ENCODE data around the gene CD58. TPM values are rescaled to one million over a fixed set of nuclear protein-coding genes. Genes with fewer than 3 reads are reported as not detected.

The CD58 gene
- polyA plus RNA-seq, 3 donors, result 81.0 to 168 (median 128) TPM

GRCh38 chr1:116534014-116534739, 36.6 kb downstream of the CD58 start:
- 97% methylated on average over 26 of the region's 45 CpGs for WGBS (ENCODE audit: insufficient coverage)
- intact Hi-C loops (cut with micrococcal nuclease), result loop anchor here in 1 of 2 donors (10.0 kb wide), 1 partner anchor 159 kb away; the partner anchor contains the start of gene ATP1A1

GRCh38 chr1:116533429-116533820, 37.4 kb downstream of the CD58 start:
- Histone ChIP-seq H3K4me1 (ENCODE audit: control insufficient read depth in 1 of 2, insufficient read depth in 2 of 2, low read length in 2 of 2) (peaks cover 33 to 41% of the 10 kb centered on the region in 2 donors), H3K27ac (ENCODE audit: low read depth in 1 of 2, low read length in 2 of 2) (peak overlapping the region in 1 of 2 donors; percentile 83), H3K9ac (ENCODE audit: insufficient read depth, low read length, poor library complexity, severe bottlenecking) (no peak overlapping the region), H3K27me3 (ENCODE audit: control insufficient read depth in 2 of 2, insufficient read depth in 2 of 2, low read length in 2 of 2) (no peaks in the 10 kb centered on the region), H4K20me1 (ENCODE audit: insufficient read depth, low read length) (peaks cover 3% of the 10 kb centered on the region), H3K79me2 (ENCODE audit: insufficient read depth, low read length) (peaks cover 22% of the 10 kb centered on the region), H3K4me3 (replicated peaks in 1 of 3; ENCODE audit: low read depth in 2 of 3, low read length in 3 of 3) (no peak overlapping the region), H3K4me2 (replicated peaks; ENCODE audit: extremely low read depth, low read length, poor library complexity, severe bottlenecking) (no peak overlapping the region), H3K36me3 (replicated peaks in 1 of 2; ENCODE audit: control insufficient read depth in 1 of 2, insufficient read depth in 2 of 2, low read length in 2 of 2) (peaks cover 33 to 65% of the 10 kb centered on the region in 2 donors), H3K9me3 (replicated peaks in 1 of 2; ENCODE audit: control insufficient read depth in 1 of 2, insufficient read depth in 1 of 2, low read length in 2 of 2) (no peaks in the 10 kb centered on the region), H2AFZ (ENCODE audit: insufficient read depth, low read depth, low read length, poor library complexity, severe bottlenecking) (no peak overlapping the region)
- Mint-ChIP-seq H3K9me3 (peaks cover 0 to 5% (median 0%) of the 10 kb centered on the region in 7 donors), H3K4me1 (peaks cover 37% of the 10 kb centered on the region), H3K27me3 (ENCODE audit: low read depth in 3 of 3) (peaks cover 0 to 2% (median 0%) of the 10 kb centered on the region in 3 donors), H3K27ac (peak overlapping the region; percentile 86 to 97 (median 93)), H3K36me3 (peaks cover 62 to 69% of the 10 kb centered on the region in 2 donors), H3K4me3 (no peak overlapping the region)
- intact Hi-C loops (cut with micrococcal nuclease), result loop anchor here in 1 of 2 donors (2.0 to 10.0 kb wide), 2 partner anchors 15 to 159 kb away; partner anchors contain the start of gene ATP1A1
- no peak for DNase-seq
- no CpG with 5 or more reads among the region's 3 CpGs for WGBS (ENCODE audit: insufficient coverage)
- TF ChIP-seq, protein P1, sequence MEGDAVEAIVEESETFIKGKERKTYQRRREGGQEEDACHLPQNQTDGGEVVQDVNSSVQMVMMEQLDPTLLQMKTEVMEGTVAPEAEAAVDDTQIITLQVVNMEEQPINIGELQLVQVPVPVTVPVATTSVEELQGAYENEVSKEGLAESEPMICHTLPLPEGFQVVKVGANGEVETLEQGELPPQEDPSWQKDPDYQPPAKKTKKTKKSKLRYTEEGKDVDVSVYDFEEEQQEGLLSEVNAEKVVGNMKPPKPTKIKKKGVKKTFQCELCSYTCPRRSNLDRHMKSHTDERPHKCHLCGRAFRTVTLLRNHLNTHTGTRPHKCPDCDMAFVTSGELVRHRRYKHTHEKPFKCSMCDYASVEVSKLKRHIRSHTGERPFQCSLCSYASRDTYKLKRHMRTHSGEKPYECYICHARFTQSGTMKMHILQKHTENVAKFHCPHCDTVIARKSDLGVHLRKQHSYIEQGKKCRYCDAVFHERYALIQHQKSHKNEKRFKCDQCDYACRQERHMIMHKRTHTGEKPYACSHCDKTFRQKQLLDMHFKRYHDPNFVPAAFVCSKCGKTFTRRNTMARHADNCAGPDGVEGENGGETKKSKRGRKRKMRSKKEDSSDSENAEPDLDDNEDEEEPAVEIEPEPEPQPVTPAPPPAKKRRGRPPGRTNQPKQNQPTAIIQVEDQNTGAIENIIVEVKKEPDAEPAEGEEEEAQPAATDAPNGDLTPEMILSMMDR (IDR thresholded peaks at IDR 0.05), result no peak

More at GRCh38 chr1:116534014-116534739, 36.6 kb downstream of the CD58 start:
- peak overlapping the region in 6 of 7 donors; percentile 83 to 97 (median 94) for H3K27ac Mint-ChIP-seq
- H3K4me3 Mint-ChIP-seq, result no peak overlapping the region
- no peaks in the 10 kb centered on the region for H3K27me3 ChIP-seq (ENCODE audit: control insufficient read depth in 2 of 2, insufficient read depth in 2 of 2, low read length in 2 of 2)
- H3K4me1 Mint-ChIP-seq, result peaks cover 45% of the 10 kb centered on the region
- no peak overlapping the region for H3K9ac ChIP-seq (ENCODE audit: insufficient read depth, low read length, poor library complexity, severe bottlenecking)
- H3K36me3 ChIP-seq (replicated peaks in 1 of 2; ENCODE audit: control insufficient read depth in 1 of 2, insufficient read depth in 2 of 2, low read length in 2 of 2), result peaks cover 33 to 63% of the 10 kb centered on the region in 2 donors
- H3K36me3 Mint-ChIP-seq, result peaks cover 62 to 69% of the 10 kb centered on the region in 2 donors
- no peak overlapping the region for H3K4me2 ChIP-seq (replicated peaks; ENCODE audit: extremely low read depth, low read length, poor library complexity, severe bottlenecking)
- no peaks in the 10 kb centered on the region for H3K9me3 ChIP-seq (replicated peaks in 1 of 2; ENCODE audit: control insufficient read depth in 1 of 2, insufficient read depth in 1 of 2, low read length in 2 of 2)
- peaks cover 0 to 2% (median 0%) of the 10 kb centered on the region in 3 donors for H3K27me3 Mint-ChIP-seq (ENCODE audit: low read depth in 3 of 3)
- TF ChIP-seq, protein P1 (IDR thresholded peaks at IDR 0.05), result no peak
- no peak overlapping the region for H3K4me3 ChIP-seq (replicated peaks in 1 of 3; ENCODE audit: low read depth in 2 of 3, low read length in 3 of 3)
- peaks cover 0 to 5% (median 0%) of the 10 kb centered on the region in 7 donors for H3K9me3 Mint-ChIP-seq
- H3K27ac ChIP-seq (ENCODE audit: low read depth in 1 of 2, low read length in 2 of 2), result peak overlapping the region in 1 of 2 donors; percentile 83
- no peak for DNase-seq
- peaks cover 41 to 48% of the 10 kb centered on the region in 2 donors for H3K4me1 ChIP-seq (ENCODE audit: control insufficient read depth in 1 of 2, insufficient read depth in 2 of 2, low read length in 2 of 2)
- H2AFZ ChIP-seq (ENCODE audit: insufficient read depth, low read depth, low read length, poor library complexity, severe bottlenecking), result no peak overlapping the region
- H3K79me2 ChIP-seq (ENCODE audit: insufficient read depth, low read length), result peaks cover 28% of the 10 kb centered on the region
- H4K20me1 ChIP-seq (ENCODE audit: insufficient read depth, low read length), result peaks cover 3% of the 10 kb centered on the region

All from CD14-positive monocyte (primary cell).